Gastrocnemius medialis (tissue), 4 donors: ENCODE measurements around the gene PLBD2.

Experiments used
- CTCF ChIP-seq, 5 experiments: fragments of 450-650 bp in 3 of 5; fragments of 200-600 bp in 2 of 5; sonication (generic) in 2 of 5; IDR thresholded peaks in 4 of 5; conservative IDR thresholded peaks in 1 of 5; 1 replicate in 4 of 5; 2 replicates in 1 of 5; pipeline ENCODE4 v1.5.1; 2016 to 2019; ENCODE audit warnings: antibody characterized with exemption in 5 of 5, mild to moderate bottlenecking in 3 of 5, moderate library complexity in 3 of 5
- POLR2A ChIP-seq, 2 donors: fragments of 450-650 bp; IDR thresholded peaks; one replicate each; pipeline ENCODE4 v1.6.1; 2017; ENCODE audit warnings: antibody characterized with exemption in 2 of 2, mild to moderate bottlenecking in 2 of 2, moderate library complexity in 2 of 2

DNA sequence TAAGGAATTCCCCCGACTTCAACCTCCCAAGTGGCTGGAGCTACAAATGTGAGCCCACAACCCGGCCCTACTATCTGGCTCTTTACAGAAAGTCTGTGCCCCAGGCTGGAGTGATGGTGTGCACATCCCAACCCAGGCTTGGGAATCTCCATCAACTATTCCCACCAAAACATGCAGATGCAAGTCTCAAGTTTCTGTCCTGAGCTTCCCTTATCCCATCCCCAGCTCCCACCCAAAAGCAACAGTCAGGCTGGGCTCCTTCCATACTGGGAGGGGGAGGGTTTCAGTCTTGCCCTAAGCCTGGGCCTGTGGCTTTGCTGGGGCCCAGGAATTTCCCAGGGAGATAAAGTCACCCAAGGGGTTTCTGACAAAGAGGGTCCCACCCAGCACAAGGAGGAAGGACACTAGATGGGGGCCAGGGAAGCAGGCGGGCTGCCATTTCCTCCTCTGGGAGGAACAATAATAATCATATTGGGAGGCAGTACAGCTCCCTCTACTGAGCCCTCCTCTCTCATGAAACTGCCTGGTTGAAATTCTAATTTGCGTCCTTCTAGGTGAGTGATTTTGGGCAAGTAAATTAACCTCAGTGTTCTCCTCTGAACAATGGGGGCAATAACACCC is 31.5 kb upstream of the PLBD2 start:
- TF ChIP-seq CTCF (IDR thresholded peaks at IDR 0.05 in 4 of 5, conservative IDR thresholded peaks at IDR 0.05 in 1 of 5) (no peak), POLR2A (IDR thresholded peaks at IDR 0.05) (no peak)
